Tibial nerve (tissue), 3 donors: ENCODE data around the gene PCLO.

ENCODE experiments used
- CTCF ChIP-seq, 5 experiments: fragments of 200-600 bp in 3 of 5; fragments of 450-650 bp in 2 of 5; sonication (generic) in 3 of 5; IDR thresholded peaks; one replicate each; pipeline ENCODE4 v1.5.1; 2016 to 2019; ENCODE audit warnings: antibody characterized with exemption in 5 of 5, mild to moderate bottlenecking in 3 of 5, moderate library complexity in 2 of 5
- POLR2A ChIP-seq, 2 donors: fragments of 450-650 bp; IDR thresholded peaks; one replicate each; pipeline ENCODE4 v1.6.1; 2017; ENCODE audit warnings: antibody characterized with exemption in 2 of 2, mild to moderate bottlenecking in 2 of 2, moderate library complexity in 2 of 2

GRCh38 chr7:82926477-82926876 is 236.2 kb downstream of the PCLO start:
- TF ChIP-seq CTCF (IDR thresholded peaks at IDR 0.05) (no peak), POLR2A (IDR thresholded peaks at IDR 0.05) (no peak)
